IPS-20b (cell line): Measurements from ENCODE around the gene SCGB2B2.
"Not testable (repeated sequence)": the region's sequence is repeated elsewhere in the genome, so short reads cannot be mapped to it uniquely, and the experiment has no call there.

Experiments
- H3K27ac ChIP-seq: one replicate; pipeline ENCODE4 v1.5.1; 2013; ENCODE audit warnings: low read length
- H3K27me3 ChIP-seq: 2 replicates; pipeline ENCODE4 v1.6.1; 2013; ENCODE audit warnings: mild to moderate bottlenecking, low read length, inconsistent platforms; ENCODE audit not compliant: insufficient read depth
- H3K36me3 ChIP-seq: 2 replicates; pipeline ENCODE4 v1.6.1; 2013; ENCODE audit warnings: low read depth, mild to moderate bottlenecking, inconsistent platforms, low read length, moderate library complexity; ENCODE audit not compliant: insufficient read depth
- H3K4me1 ChIP-seq: 2 replicates; pipeline ENCODE4 v1.6.1; 2013; ENCODE audit warnings: mild to moderate bottlenecking, control low read depth, inconsistent platforms, low read length, moderate library complexity; ENCODE audit not compliant: insufficient read depth
- H3K4me3 ChIP-seq: 2 replicates; pipeline ENCODE4 v1.5.1; 2013; ENCODE audit warnings: mild to moderate bottlenecking, low read length, inconsistent platforms
- H3K9ac ChIP-seq: 2 replicates; pipeline ENCODE4 v1.6.1; 2013; ENCODE audit warnings: low read depth, mild to moderate bottlenecking, inconsistent platforms, low read length, moderate library complexity
- H3K9me3 ChIP-seq: 2 replicates; pipeline ENCODE4 v1.6.1; 2013; ENCODE audit warnings: mild to moderate bottlenecking, low read depth, low read length, inconsistent platforms; ENCODE audit not compliant: insufficient read depth

The SCGB2B2 gene

GRCh38 chr19:34668690-34669089 is 8.3 kb downstream of the SCGB2B2 start:
- H3K9me3 ChIP-seq, H3K4me1 ChIP-seq: not testable (repeated sequence)

DNA sequence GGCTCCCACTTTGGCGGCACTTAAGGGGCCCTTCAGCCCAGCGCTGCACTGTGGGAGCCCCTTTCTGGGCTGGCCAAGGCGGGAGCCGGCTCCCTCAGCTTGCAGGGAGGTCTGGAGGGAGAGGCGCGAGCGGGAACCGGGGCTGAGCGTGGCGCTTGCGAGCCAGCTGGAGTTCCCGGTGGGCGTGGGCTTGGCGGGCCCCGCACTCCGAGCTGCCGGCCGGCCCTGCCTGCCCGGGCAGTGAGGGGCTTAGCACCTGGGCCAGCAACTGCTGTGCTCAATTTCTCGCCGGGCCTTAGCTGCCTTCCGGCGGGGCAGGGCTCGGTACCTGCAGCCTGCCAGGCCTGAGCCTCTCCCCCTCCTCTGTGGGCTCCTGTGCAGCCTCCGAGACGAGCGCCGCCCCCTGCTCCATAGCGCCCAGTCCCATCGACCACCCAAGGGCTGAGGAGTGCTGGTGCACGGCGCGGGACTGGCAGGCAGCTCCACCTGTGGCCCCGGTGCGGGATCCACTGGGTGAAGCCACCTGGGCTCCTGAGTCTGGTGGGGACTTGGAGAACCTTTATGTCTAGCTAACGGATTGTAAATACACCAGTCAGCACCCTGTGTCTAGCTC is 8.8 kb downstream of the SCGB2B2 start:
- H3K36me3 ChIP-seq, H3K9ac ChIP-seq, H3K9me3 ChIP-seq, H3K4me3 ChIP-seq, H3K27me3 ChIP-seq, H3K27ac ChIP-seq, H3K4me1 ChIP-seq: not testable (repeated sequence)

More at GRCh38 chr19:34668690-34669089, 8.3 kb downstream of the SCGB2B2 start:
- H3K4me3 ChIP-seq, H3K27ac ChIP-seq, H3K9ac ChIP-seq, H3K27me3 ChIP-seq, H3K36me3 ChIP-seq: not testable (repeated sequence)

- no peak overlapping the region for H3K27ac ChIP-seq
- peaks cover 4% of the 10 kb centered on the region; the same call in 1 of the 2 replicates for H3K4me1 ChIP-seq
- H3K9me3 ChIP-seq = no peaks in the 10 kb centered on the region
- H3K27me3 ChIP-seq = no peaks in the 10 kb centered on the region
- H3K4me3 ChIP-seq = no peak overlapping the region
- no peaks in the 10 kb centered on the region for H3K36me3 ChIP-seq
- no peak overlapping the region for H3K9ac ChIP-seq
These were observed 9.4 kb downstream of the SCGB2B2 start for GRCh38 chr19:34667349-34668076.

- H3K27ac ChIP-seq = no peak overlapping the region
- H3K9ac ChIP-seq = no peak overlapping the region
- H3K9me3 ChIP-seq = no peaks in the 10 kb centered on the region
- H3K4me3 ChIP-seq = no peak overlapping the region
- no peaks in the 10 kb centered on the region for H3K36me3 ChIP-seq
- H3K4me1 ChIP-seq = peaks cover 4% of the 10 kb centered on the region; the same call in 1 of the 2 replicates
- H3K27me3 ChIP-seq = no peaks in the 10 kb centered on the region
These were observed 10.0 kb downstream of the SCGB2B2 start for GRCh38 chr19:34666958-34667265.

GRCh38 chr19:34666200-34666957 is 10.6 kb downstream of the SCGB2B2 start:
- H3K27ac ChIP-seq = no peak overlapping the region
- H3K9me3 ChIP-seq = no peaks in the 10 kb centered on the region
- no peak overlapping the region for H3K9ac ChIP-seq
- no peaks in the 10 kb centered on the region for H3K36me3 ChIP-seq
- no peak overlapping the region for H3K4me3 ChIP-seq
- no peaks in the 10 kb centered on the region for H3K27me3 ChIP-seq
- peaks cover 4% of the 10 kb centered on the region; the same call in 1 of the 2 replicates for H3K4me1 ChIP-seq

DNA sequence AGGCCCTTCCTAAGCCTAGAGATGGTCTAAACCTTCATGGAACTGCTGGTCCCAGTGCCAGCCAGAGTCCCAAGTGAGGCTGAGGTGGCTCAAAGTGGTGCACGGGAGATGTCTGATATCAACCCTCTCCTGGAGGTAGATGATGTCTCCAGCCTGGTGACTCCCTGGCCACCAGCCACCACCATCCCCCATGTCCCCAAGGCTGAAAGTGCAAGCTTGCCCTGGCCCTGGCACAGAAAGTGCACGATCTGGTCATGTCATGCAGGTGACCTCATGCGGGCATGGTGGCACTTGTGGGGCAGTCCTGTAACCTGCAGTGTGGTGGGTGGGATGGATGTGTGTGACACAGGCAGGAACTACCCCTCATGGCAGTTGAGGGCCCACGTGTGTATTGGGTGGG is 11.7 kb downstream of the SCGB2B2 start:
- not testable (repeated sequence) for H3K36me3 ChIP-seq

DNA sequence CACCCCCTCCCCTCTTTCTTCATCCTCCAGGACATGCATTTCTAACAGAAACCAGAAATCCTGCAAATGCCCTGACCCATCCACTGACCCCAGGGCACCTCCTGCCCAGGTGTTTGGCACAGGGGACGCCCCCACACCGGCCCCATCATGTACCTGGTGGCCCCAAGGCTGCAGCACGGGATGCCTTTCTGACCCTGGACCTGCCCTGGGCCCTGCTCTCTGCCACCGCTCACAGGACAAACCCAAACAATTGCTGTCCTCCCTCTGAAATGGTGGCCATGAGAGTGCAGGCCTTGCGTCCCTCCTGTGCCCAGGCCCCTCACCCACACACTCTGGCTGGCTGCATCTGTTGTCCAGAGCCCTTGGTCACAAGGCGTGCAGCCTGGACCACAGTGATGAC is 12.1 kb downstream of the SCGB2B2 start:
- Histone ChIP-seq H3K27me3 (no peaks in the 10 kb centered on the region), H3K36me3 (no peaks in the 10 kb centered on the region), H3K27ac (no peak overlapping the region), H3K9me3 (no peaks in the 10 kb centered on the region), H3K9ac (no peak overlapping the region), H3K4me3 (no peak overlapping the region), H3K4me1 (peaks cover 4% of the 10 kb centered on the region; the same call in 1 of the 2 replicates)

More for the DNA sequence above, 11.7 kb downstream of the SCGB2B2 start:
- H3K9ac ChIP-seq, H3K27ac ChIP-seq, H3K27me3 ChIP-seq, H3K4me3 ChIP-seq, H3K9me3 ChIP-seq, H3K4me1 ChIP-seq: not testable (repeated sequence)

GRCh38 chr19:34664168-34664567 is 12.8 kb downstream of the SCGB2B2 start:
- Histone ChIP-seq H3K9ac (no peak overlapping the region), H3K36me3 (no peaks in the 10 kb centered on the region), H3K4me1 (peaks cover 4% of the 10 kb centered on the region; the same call in 1 of the 2 replicates), H3K27me3 (no peaks in the 10 kb centered on the region), H3K4me3 (no peak overlapping the region), H3K27ac (no peak overlapping the region), H3K9me3 (no peaks in the 10 kb centered on the region)

DNA sequence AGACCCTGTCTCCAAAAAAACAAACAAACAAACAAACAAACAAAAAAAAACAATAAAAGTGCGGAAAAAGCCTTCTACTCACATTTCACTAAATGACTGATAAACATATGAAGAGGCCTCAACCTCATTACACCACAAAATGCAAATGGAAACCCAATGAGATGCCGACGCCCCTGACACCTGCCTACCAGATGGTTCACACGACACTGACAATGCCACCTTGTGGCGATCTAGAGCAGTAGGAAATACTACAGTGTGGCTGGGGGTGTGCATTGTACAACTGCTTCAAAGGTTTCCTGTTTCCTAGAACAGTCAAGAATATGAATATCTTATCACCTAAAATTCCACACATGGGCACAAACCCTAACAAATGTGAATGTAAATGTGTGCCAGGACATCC is 14.0 kb downstream of the SCGB2B2 start:
- Histone ChIP-seq H3K27ac (no peak overlapping the region), H3K4me3 (no peak overlapping the region), H3K27me3 (no peaks in the 10 kb centered on the region), H3K4me1 (peaks cover 4% of the 10 kb centered on the region; the same call in 1 of the 2 replicates), H3K9me3 (no peaks in the 10 kb centered on the region), H3K9ac (no peak overlapping the region), H3K36me3 (no peaks in the 10 kb centered on the region)

- 0 out of 2 replicates have a peak, but pooled peaks cover 3% of the 10 kb centered on the region for H3K9me3 ChIP-seq
- H3K9ac ChIP-seq = no peak overlapping the region
- no peak overlapping the region for H3K27ac ChIP-seq
- H3K27me3 ChIP-seq = no peaks in the 10 kb centered on the region
- H3K4me3 ChIP-seq = no peak overlapping the region
- H3K4me1 ChIP-seq = no peaks in the 10 kb centered on the region
- H3K36me3 ChIP-seq = no peaks in the 10 kb centered on the region
These were observed 15.6 kb downstream of the SCGB2B2 start for GRCh38 chr19:34661357-34661756.

GRCh38 chr19:34655651-34656050 is 21.3 kb downstream of the SCGB2B2 start:
- H3K4me3 ChIP-seq = no peak overlapping the region
- no peak overlapping the region for H3K27ac ChIP-seq
- H3K4me1 ChIP-seq = no peaks in the 10 kb centered on the region
- H3K9me3 ChIP-seq = peaks cover 35% of the 10 kb centered on the region
- no peaks in the 10 kb centered on the region for H3K27me3 ChIP-seq
- H3K9ac ChIP-seq = no peak overlapping the region
- no peaks in the 10 kb centered on the region for H3K36me3 ChIP-seq

- no peaks in the 10 kb centered on the region for H3K36me3 ChIP-seq
- no peaks in the 10 kb centered on the region for H3K27me3 ChIP-seq
- no peak overlapping the region for H3K27ac ChIP-seq
- H3K4me1 ChIP-seq = no peaks in the 10 kb centered on the region
- H3K9me3 ChIP-seq = peaks cover 43% of the 10 kb centered on the region
- H3K4me3 ChIP-seq = no peak overlapping the region
- no peak overlapping the region for H3K9ac ChIP-seq
These were observed 22.2 kb downstream of the SCGB2B2 start for GRCh38 chr19:34654796-34655195.
